SKM-1 treated with dmso at 0.1 percent for 144 hours (cell line): Measurements from ENCODE around the gene PITPNM2.

Experiments
- DNase-seq: peaks from one replicate; lab custom pipeline; 2025; ENCODE audit not compliant: unreplicated experiment; lab: John Stamatoyannopoulos, UW

The PITPNM2 gene

DNA sequence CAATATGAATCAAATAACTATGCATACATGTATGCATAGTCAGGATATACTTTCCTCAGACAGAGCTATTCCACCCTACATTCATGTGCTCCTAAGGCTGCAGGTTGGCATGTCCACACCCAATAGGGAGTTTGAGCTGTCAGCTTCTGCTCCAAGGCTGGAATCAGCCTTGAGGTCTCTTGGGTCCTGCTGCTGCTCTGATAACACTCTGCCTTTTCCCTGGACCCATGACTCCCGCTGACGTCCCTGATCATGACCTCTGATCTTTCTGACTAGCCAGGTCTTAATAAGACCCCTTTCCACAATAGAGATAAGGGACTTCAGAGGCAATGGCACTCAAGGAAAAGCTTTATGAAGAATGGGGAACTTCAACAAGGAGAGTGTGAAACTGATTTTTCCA is 5.7 kb downstream of the PITPNM2 start:
- DNase-seq = no peak

DNA sequence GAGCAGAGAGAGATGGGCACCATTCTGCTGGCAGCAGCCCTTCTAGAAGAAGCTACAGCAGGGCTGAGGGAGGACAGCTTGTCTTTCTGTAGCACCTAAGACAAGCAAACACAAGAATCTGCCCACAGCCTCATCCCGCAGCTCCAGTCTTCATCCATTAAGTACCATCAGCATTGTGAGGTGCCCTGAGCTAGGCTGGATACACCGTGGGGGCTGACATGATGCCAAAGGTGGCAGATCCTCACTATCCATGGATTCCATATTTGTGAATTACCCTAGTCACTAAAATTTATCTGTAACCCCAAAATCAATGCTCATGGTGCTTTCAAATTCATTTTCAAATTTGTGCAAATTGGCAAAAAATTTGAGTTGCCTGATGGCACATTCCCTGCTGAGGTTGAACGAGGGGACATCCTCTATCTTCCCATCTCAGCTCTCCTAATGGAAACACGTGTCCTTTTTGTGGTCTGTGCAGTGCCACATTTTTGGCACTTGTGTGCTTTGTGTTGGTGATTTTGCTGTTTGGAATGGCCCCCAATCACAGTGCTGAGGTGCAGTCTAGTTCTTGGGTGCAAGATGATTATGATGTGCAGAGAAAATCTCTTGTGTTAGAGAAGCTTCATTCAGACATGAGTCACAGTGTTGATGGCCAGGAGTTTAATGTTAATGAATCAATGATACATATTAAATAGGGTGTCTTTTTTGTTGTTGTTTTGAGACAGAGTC is 7.0 kb downstream of the PITPNM2 start:
- DNase-seq = no peak

DNA sequence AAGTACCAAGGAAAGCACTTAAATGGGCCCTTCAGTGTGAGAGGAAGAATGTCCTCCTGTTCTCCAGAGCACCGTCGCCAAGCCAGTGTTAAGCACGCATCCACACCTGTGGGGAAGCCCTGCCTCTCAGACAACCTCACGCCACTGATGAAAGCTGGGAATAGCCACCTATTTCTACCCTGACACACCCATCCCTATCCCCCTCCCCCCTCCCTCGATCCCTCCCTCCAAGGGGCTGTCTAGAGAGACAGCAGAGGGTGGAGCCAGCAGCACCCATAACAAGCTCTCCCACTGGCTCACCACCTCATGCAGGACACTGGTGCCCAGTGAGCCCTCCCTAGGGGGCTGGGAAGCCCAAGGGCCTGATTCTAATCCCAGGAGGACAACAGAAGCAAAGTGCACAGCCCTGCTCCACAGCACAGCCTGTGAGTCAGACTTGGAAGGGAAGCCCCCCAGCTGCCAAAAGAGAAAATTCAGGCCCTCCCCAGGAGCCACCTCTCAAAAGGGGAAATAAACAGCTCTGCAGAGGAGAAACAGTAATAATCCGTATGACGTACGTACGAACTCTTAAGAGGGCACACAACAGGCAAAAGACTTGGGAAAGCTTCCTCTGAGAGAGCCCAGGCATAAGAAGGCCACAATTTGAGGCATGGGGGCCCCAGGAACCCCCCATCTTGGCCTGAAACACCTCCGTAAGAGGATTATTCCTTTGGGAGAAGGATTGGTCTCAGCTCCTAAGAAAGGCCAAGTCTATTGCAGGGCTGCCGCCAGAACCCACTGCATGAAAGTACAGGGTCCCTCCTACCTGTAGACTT is 7.8 kb downstream of the PITPNM2 start:
- peak; percentile 2 for DNase-seq

DNA sequence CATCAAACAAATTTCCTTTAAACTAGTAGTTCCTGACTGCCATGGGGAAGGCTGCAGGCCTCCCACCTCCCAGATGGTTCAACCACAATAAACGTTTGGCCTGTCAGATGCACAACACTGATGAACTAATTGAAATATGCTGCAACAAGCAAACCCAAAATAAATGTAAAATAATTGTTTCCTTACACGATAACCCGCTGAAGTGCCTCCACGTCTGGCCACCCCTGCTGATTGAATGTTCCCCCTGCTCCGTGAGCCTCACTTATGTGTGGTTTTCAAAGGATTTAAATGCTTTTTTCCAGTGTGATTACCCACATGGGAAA is 8.4 kb downstream of the PITPNM2 start:
- DNase-seq = no peak

DNA sequence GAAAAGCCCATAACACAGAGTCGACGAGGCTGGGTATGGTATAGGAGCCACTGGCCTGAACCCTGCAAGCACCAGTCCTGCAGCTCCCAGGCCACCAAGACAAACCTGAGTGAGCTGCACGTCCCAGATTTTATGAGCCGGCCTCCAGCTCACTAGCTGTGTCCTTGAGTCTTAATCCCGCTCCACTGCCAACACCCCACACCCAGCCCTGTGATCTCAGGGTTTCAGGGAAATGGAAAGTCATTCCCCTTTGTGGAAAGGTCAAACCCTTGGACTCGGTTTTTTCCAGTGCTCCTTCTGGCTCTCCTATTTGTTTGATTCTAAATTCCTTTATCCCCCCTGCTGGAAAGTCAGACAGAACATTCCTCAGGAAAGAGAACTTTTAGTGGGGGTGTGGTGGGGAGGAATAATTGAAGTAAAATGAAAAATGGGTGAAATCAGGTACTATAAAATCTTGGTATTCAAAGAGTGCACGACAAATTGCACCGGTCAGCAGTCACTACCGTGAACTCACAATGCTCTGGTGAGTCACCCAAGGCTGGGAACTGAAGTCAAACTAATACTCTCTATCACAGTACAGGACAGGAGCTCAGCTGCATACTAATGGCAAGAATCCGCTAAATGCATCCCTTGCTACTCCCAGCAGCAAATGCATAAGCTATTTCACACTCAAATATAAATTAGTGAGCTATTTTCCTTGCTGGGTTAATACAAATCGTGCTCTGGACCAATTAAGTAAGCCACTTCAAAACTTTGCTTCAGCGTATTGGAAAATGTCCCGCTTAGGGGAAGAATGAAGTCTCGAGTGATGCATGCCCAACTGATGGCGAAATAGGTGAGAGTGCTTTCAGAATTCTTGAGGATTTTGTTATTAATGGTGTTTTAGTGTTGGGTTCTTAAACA is 9.0 kb downstream of the PITPNM2 start:
- DNase-seq = no peak

DNA sequence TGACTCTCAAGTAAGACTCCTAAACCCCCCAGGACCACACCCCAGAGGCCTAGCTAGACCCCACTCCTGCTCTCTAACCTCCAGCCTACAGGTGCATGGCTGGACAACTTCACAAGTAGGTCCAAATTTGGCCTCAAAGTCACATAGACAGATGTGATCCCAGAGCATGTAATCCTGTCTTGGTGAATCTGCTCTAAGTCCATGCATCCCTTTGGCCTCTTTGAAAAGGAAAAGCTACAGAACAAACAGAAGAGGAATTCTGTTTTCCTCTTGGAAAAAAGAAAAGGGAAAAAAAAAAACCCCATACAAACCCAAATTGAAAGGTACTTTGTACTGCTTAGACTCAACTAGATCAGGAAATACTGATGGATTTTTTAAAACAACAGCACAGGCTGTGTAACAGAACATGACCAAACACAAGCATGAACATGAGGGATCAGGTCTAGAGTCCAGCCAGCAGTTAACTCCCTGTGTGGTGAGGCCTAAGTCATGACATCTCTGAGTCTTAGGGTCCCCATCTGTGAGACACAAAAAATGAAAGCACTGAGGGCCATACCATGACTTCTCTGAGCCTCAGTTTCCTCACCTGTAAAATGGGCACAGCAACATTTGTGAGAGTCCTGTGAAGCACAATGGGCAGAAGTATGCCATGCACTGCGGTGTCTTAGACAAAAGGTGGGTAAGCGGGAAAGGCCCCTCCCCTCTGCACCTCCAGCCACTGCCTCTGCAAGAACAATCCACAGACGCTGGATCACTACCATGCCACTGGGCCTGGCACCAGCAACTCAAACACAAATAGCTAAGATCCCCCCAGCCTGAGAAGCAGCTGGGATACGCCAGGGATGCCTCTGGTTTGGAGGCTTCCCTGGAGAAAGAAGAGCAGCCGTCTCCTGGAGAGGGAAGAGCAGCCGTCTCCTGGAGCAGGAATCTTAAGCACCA is 9.9 kb downstream of the PITPNM2 start:
- DNase-seq = no peak

DNA sequence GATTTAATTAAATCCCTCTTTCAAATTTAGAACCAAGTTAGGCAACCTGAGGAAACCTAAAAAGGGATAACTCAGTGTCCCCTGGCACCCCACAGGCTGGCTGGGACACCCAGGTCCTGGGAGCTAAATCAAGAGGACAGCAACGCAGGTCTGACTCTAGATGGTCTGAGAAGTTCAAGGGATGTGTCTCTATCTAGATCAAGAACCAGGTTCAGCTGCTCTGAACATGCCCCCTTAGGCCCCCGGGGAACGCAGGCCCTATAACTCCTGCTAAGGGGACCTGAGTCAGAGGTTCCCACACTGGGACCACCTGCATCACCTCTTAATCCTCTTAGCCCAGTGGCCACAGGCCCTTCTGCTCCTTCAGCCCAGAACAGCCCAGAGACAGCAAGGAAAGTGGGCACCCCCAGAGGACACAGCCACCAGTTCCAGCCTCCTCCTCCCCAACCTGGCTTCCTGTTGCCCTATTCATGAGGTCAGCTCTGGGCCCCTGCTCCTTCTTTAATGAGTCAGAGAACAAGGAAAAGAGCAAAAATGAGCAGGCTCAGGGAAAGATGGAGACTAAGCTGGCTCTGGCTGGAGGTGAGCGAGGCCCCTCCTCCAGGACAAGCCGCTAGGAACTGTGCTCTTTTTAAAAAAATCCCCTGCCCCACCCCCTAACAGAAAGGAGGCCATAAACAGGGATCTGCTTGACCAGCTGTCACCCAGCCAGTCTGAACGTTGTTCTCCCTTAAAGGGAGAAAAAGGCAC is 10.8 kb downstream of the PITPNM2 start:
- no peak for DNase-seq

DNA sequence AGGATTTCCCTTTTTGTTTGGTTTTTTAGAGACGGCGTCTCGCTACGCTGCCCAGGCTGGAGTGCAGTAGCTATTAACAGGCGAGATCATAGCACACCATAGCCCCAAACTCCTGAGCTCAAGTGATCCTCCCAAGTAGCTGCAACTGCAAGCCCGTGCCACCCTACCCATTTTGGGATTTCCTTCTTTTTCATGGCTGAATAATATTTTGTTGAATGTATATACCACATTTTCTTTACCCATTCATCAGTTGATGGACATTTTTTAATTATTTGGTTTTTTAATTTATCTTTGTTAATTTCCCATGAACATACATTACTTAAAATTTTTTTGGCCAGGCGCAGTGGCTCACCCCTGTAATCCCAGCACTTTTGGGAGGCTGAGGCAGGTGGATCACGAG is 15.2 kb downstream of the PITPNM2 start:
- DNase-seq = no peak

DNA sequence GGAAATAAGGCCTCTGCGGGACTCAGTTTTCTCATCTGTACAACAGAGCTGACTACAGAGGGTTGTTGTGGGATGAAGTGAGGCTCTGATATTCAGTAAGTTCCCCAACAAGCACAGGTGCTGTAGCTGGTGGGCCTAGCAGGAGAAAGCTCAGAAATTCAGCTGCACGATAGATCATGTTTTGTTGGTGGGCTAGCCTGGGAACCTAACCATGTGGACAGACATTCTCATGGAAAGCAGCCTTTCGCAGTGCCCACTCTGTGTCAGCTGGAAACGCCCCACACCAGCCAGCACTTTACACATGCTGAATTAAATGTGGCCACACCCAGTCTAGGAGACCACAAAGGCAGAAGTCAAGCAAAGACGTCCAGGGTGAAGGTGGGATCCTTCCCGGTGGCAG is 16.1 kb downstream of the PITPNM2 start:
- DNase-seq = no peak

DNA sequence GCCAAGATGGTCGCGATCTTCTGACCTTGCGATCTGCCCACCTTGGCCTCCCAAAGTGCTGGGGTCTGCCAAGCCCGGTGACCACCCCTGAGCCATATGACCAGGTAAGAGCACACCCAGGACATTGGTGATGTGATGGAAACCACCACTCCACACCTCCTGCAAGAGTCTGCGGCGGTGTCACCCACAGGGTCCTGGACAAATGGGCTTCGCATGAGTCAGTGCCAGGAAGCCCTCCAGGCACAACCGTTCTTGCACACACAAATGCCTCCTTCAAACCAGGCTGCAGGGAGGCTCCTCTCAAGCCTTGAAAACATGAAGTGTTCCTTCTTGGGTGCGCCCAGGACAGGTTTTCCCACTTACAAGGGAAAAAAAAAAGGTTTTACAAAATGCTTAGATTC is 16.6 kb downstream of the PITPNM2 start:
- DNase-seq = no peak

DNA sequence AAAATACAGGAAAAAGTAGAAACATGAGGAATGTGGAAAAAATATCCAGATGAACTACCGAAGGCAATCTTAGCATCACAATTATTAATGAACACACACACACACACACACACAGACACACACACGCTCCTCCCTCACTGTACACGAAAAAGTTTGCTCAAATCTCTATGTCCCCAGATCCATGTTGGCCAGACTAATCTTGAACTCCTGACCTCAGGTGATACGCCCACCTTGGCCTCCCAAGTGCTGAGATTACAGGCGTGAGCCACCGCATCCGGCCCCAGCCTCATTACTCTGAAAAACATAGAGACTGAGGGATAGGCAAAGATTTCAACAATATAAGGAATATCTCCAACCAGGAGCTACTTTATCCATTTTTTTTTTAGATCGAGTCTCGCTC is 17.2 kb downstream of the PITPNM2 start:
- no peak for DNase-seq

DNA sequence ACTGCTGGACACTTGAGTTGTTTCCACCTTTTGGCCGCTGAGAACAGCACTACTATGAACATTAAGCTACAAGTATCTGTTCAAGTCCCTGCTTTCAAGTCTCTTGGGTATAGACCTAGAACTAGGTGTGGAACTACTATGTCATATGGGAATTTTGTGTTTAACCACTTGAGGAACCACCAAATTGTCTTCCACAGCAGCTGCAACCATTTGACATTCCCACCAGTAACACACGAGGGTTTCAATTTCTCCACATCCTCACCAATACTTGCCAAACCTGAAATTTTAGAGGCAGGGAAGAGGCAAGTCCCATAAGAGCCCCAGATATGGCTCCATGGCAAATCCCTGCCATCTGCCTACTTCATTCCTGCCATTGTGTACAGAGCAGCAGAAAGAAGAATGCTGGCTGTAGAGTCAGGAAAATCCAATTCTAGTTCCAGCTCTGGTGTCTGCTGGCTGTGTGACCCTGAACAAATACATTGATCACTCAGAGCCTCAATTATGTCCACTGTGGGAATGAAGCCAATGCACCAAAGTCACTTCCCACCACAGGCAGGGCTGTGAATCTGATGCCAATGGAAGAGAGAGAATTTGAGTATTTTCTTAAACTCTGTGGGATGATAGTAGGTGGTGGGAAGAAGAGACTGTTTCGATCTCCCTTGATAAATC is 17.8 kb downstream of the PITPNM2 start:
- DNase-seq = no peak

DNA sequence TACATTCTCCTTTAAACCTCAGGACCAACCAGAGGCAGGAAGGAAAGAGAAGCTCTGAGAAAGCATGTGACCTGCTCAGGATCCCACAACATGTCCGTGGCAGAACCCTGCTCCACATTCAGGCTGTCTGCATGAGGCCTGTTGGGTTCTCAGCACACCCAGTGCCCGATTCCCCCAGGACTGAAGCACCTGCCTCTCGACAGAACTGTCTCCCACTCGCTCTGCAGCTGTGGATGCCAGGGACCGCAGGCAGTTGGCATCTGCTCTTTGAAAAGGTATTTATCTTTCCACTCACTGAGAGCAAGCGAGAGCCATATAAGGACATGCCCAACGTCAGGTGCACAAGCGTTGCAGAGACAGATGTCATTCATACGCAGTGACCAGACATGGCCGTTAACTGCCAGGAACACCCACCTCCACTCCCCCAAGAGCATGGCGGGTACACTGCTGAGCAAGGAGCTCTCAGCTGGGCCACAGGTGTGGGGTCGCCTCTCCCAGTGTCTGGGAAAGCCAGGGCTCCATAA is 18.9 kb downstream of the PITPNM2 start:
- no peak for DNase-seq

DNA sequence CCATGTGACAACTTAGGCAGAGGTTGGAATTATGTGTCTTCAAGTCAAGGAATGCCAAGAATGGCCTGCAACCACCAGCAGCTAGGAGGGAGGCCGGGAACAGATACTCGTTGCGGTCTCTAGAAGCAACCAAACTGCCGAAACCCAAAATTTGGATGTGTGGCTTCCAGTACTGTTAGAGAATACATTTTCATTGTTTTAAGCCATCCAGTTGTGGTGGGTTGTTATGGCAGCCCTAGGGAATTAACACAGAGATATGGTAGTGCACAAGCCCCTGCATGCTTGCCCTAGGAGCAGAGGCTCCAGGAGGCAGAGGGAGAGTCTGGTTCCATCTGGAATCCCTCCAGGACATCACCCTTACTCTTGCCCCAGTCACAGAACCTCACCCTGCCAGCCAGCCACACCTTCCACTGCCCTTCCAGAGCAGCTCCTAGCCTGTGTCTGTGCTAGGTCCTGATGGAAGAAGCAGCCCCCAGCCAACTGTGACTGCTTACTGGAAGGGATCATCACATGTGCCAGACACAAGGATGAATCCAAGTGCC is 19.5 kb downstream of the PITPNM2 start:
- DNase-seq = no peak

DNA sequence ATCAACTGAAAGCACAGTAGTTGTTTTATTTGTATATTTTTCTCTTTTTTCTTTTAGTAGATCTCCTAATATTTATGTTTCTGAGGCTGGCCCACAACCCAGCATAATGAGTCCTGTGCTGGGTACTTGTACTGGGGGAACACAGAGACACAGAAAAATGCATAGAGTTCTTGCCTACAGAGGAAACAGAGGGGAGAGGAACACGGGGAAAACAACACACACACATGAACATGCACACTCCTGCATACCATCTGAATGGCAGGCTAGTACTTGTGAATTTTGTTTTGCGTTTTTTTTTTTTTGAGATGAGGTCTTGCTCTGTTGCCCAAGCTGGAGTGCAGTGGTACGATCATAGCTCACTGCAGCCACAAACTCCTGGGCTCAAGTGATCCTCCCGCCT is 21.3 kb downstream of the PITPNM2 start:
- no peak for DNase-seq

DNA sequence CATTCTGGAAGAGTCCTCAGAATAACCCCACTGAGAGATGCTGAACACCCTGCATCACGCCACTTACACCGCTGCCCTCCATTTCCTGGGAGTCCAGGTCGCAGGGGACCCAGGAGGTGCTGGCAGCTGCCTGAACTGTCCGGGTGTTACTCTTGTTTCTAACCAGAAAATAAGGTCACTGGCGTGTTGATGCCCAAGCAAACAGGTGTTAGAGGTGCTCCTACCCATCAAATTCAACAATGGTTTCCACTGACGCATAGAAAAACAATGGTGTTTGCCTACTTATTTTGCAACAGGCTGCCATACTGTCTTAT is 23.8 kb downstream of the PITPNM2 start:
- no peak for DNase-seq

DNA sequence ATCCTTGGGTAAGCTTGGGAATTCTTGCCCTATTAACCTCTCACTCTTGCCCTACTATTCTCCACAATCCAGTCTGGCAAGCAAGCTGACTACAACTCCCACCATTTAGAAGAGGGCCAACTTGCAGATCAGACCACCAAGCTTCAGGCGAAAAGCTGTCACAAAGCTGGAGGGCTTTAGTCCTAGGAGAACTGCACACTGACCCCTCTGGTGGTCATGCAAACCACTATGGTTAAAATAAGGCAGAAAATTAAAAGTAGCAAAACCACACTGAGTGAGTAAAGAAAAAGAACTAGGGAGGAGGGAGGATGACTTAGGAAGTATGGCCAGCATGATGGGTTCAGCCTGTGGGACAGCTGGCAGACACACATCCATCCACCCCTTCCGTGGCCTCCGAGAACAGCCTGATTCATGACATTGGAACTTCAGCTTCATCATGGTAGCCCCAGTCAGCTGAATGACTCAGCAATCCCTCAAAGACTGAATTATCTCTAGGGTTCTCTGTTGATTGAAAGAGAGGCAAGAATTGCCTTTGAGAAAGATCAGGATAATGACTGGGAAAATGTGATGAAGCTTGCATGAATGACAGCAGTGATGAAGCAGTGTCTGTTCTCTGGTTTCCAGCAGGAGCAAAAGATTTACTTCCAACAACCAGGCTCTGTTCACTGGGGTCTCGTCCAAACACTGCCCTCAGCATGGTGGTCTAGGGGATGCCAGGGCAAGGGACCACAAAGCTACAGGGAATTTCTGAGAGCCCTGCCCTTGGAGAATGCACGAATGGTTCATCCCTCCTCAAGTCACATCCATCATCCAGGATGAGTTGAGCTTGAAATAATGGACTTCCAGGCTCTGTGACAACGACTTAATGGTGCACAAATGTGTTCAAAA is 24.4 kb downstream of the PITPNM2 start:
- no peak for DNase-seq

DNA sequence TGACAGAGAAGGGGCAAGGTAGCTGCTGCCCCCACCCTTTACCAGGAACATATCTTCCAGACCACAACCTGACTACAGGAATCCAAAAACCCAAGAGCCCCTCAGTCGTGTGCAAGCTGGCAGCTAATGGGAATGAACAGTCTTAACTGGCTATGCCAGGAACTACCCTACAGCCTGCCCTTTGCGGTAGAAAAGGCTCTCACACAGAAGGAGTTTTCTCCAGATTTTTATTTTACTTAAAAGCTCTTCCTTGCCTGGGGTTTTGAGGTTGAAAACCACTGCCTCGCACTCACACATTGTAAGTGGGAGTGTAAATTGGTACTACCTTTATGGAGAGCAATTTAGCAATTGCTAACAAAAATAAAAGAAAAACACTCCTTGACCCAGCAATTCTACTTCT is 28.3 kb downstream of the PITPNM2 start:
- DNase-seq = no peak
